ENCODE data around the gene PTPN3.

PTPN3 gene

GRCh38 chr9:109385499-109385898 is 112.6 kb downstream of the PTPN3 start:
- POLR2A ChIA-PET (ENCODE audit: low non-redundant PET): no interaction called here

GRCh38 chr9:109383947-109384346 is 114.2 kb downstream of the PTPN3 start:
- no peak overlapping the region for H3K27ac ChIP-seq
- no peak for TF ChIP-seq CTCF (conservative IDR thresholded peaks at IDR 0.05; ENCODE audit: low read depth)
- ChIA-PET CTCF (no interaction called here), POLR2A (ENCODE audit: low non-redundant PET) (no interaction called here)
- no peak for DNase-seq (ENCODE audit: low spot score)

More at GRCh38 chr9:109385499-109385898, 112.6 kb downstream of the PTPN3 start:
- no peak for DNase-seq (ENCODE audit: low spot score)
- CTCF ChIA-PET: interaction anchor here (0.5 to 0.7 kb wide), 3 partner anchors 16 to 116 kb away, joined by 3 to 5 read pairs (median 3); no protein-coding TSS in a partner anchor
- TF ChIP-seq CTCF (conservative IDR thresholded peaks at IDR 0.05; ENCODE audit: low read depth): no peak
- H3K27ac ChIP-seq: no peak overlapping the region

- no peak for DNase-seq (ENCODE audit: low spot score)
- ChIA-PET POLR2A (ENCODE audit: low non-redundant PET) (no interaction called here), CTCF (no interaction called here)
- TF ChIP-seq CTCF (conservative IDR thresholded peaks at IDR 0.05; ENCODE audit: low read depth): no peak
- H3K27ac ChIP-seq: no peak overlapping the region
These were observed 114.8 kb downstream of the PTPN3 start for GRCh38 chr9:109383356-109383755.

GRCh38 chr9:109382585-109382984 is 115.5 kb downstream of the PTPN3 start:
- ChIA-PET CTCF (no interaction called here), POLR2A (ENCODE audit: low non-redundant PET) (no interaction called here)
- H3K27ac ChIP-seq: no peak overlapping the region
- no peak for TF ChIP-seq CTCF (conservative IDR thresholded peaks at IDR 0.05; ENCODE audit: low read depth)
- no peak for DNase-seq (ENCODE audit: low spot score)

- ChIA-PET POLR2A (ENCODE audit: low non-redundant PET) (no interaction called here), CTCF (no interaction called here)
- no peak for TF ChIP-seq CTCF (conservative IDR thresholded peaks at IDR 0.05; ENCODE audit: low read depth)
- H3K27ac ChIP-seq: no peak overlapping the region
- DNase-seq (ENCODE audit: low spot score): no peak
These were observed 115.9 kb downstream of the PTPN3 start for GRCh38 chr9:109382182-109382581.

GRCh38 chr9:109381011-109381729 is 116.9 kb downstream of the PTPN3 start:
- H3K27ac ChIP-seq: no peak overlapping the region
- POLR2A ChIA-PET (ENCODE audit: low non-redundant PET): no interaction called here
- DNase-seq (ENCODE audit: low spot score): no peak
- TF ChIP-seq CTCF (conservative IDR thresholded peaks at IDR 0.05; ENCODE audit: low read depth): no peak
- CTCF ChIA-PET: interaction anchor here (0.6 kb wide), 1 partner anchor 9 kb away, joined by 3 read pairs; no protein-coding TSS in a partner anchor

All from RWPE1 (cell line).